Testis (tissue), 2 donors: ENCODE measurements around the gene ASB8.

Source experiments
- POLR2A ChIP-seq: fragments of 450-650 bp; IDR thresholded peaks from one replicate; pipeline ENCODE4 v1.6.1; 2017; ENCODE audit warnings: antibody characterized with exemption, mild to moderate bottlenecking, moderate library complexity
- TF ChIP-seq, protein P1 (sequence below), 3 experiments: fragments of 450-650 bp in 2 of 3; fragments of 200-600 bp in 1 of 3; sonication (generic) in 1 of 3; IDR thresholded peaks; one replicate each; pipeline ENCODE4 v1.5.1; 2016 to 2019; ENCODE audit warnings: antibody characterized with exemption in 3 of 3, mild to moderate bottlenecking in 2 of 3, moderate library complexity in 1 of 3

DNA sequence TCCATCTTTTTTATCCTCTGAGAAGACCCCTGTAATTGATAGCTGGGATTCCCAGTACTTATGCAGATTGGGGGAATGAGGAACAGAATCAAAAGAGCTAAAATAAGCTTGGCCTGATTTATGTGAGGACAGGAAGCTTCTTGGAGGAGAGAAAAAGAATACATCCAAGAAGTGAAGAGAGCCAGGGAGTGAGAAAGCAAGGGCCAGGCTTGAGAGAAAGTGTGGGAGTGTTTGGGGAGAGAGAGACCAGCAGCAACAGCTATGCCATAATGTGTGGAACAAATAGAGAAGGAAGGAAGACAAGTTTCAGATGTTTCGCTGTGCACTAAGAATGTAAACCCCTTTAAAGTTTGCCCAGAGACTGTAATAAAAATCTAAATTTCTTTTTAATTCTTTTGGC lies 22.2 kb upstream of the ASB8 start:
- TF ChIP-seq, protein P1, sequence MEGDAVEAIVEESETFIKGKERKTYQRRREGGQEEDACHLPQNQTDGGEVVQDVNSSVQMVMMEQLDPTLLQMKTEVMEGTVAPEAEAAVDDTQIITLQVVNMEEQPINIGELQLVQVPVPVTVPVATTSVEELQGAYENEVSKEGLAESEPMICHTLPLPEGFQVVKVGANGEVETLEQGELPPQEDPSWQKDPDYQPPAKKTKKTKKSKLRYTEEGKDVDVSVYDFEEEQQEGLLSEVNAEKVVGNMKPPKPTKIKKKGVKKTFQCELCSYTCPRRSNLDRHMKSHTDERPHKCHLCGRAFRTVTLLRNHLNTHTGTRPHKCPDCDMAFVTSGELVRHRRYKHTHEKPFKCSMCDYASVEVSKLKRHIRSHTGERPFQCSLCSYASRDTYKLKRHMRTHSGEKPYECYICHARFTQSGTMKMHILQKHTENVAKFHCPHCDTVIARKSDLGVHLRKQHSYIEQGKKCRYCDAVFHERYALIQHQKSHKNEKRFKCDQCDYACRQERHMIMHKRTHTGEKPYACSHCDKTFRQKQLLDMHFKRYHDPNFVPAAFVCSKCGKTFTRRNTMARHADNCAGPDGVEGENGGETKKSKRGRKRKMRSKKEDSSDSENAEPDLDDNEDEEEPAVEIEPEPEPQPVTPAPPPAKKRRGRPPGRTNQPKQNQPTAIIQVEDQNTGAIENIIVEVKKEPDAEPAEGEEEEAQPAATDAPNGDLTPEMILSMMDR (IDR thresholded peaks at IDR 0.05): no peak
- no peak for TF ChIP-seq POLR2A
